ENCODE measurements around the gene PTPRCAP.
A peak's percentile ranks its signal among the peaks of the same experiment; 100 is the strongest.

PTPRCAP gene

GRCh38 chr11:67395555-67396258 lies 41.8 kb downstream of the PTPRCAP start:
- no peak for DNase-seq

GRCh38 chr11:67393990-67394389 lies 43.5 kb downstream of the PTPRCAP start:
- DNase-seq = no peak

- DNase-seq = no peak
These were observed 44.0 kb downstream of the PTPRCAP start for GRCh38 chr11:67393437-67393836.

- no peak for DNase-seq
These were observed 45.2 kb downstream of the PTPRCAP start for GRCh38 chr11:67392183-67392715.

GRCh38 chr11:67391304-67392182 lies 45.9 kb downstream of the PTPRCAP start, which contains the start of gene RAD9A:
Gene RAD9A, plus strand, starts transcription at chr11:67391986. Its CDS starts 59 bp downstream, at chr11:67392045.
- DNase-seq = peak; percentile 92

GRCh38 chr11:67390947-67391303 lies 46.6 kb downstream of the PTPRCAP start:
- no peak for DNase-seq

GRCh38 chr11:67389477-67389876 lies 48.0 kb downstream of the PTPRCAP start:
- DNase-seq = peak; percentile 53

- no peak for DNase-seq
These were observed 50.0 kb downstream of the PTPRCAP start for GRCh38 chr11:67387518-67387917.

GRCh38 chr11:67387069-67387468 lies 50.4 kb downstream of the PTPRCAP start:
- no peak for DNase-seq
